B cell (primary cell): Measurements from ENCODE around the gene SPDYE3. TPM values are rescaled to one million over a fixed set of nuclear protein-coding genes. Genes with fewer than 3 reads are reported as not detected.

Experiments used
- ATAC-seq: fragments of 200-7000 bp; cut with Tn5 transposase; one replicate; pipeline ENCODE4 v1.10.0; 2021; ENCODE audit warnings: low read depth, mild to moderate bottlenecking, moderate number of reproducible peaks, moderate library complexity
- CTCF ChIA-PET: fragments of 350-600 bp; sonication (Branson Sonifier 250); formaldehyde crosslinking; loops from one replicate; lab custom pipeline; 2021; ENCODE audit warnings: antibody characterized with exemption, inconsistent platforms; lab: Charles Lee
- POLR2A ChIA-PET: fragments of 350-600 bp; sonication (Branson Sonifier 250); formaldehyde crosslinking; loops from one replicate; lab custom pipeline; 2021; ENCODE audit warnings: antibody characterized with exemption; lab: Charles Lee
- DNase-seq: peaks from one replicate; pipeline ENCODE4 v3.0.0; 2013
- H2AFZ ChIP-seq: 2 replicates; pipeline ENCODE4 v1.6.1; 2012; ENCODE audit warnings: mild to moderate bottlenecking, low read depth, low read length; ENCODE audit not compliant: insufficient read depth, poor library complexity, severe bottlenecking
- H3K27ac ChIP-seq, 2 donors: 1 replicate in 1 of 2; 2 replicates in 1 of 2; pipeline ENCODE4 v1.5.1; 2012 to 2013; ENCODE audit warnings: low read length in 2 of 2, mild to moderate bottlenecking in 2 of 2, moderate library complexity in 1 of 2
- H3K27me3 ChIP-seq, 4 experiments: fragments of 200-600 bp in 1 of 4; sonication (generic) in 1 of 4; replicated peaks in 1 of 4; 1 replicate in 2 of 4; 2 replicates in 2 of 4; pipeline versions ENCODE4 v1.6.1 to v1.7.0; 2013 to 2016; ENCODE audit warnings: low read length in 3 of 4, mild to moderate bottlenecking in 2 of 4, mixed read lengths in 1 of 4, moderate library complexity in 1 of 4; ENCODE audit not compliant: insufficient read depth in 4 of 4, control insufficient read depth in 3 of 4; ENCODE audit errors: control extremely low read depth in 1 of 4
- H3K36me3 ChIP-seq, 2 experiments: replicated peaks in 1 of 2; 1 replicate in 1 of 2; 2 replicates in 1 of 2; pipeline versions ENCODE4 v1.6.1 to v1.7.1; 2013; ENCODE audit warnings: low read length in 1 of 2; ENCODE audit not compliant: insufficient read depth in 2 of 2, control insufficient read depth in 1 of 2; ENCODE audit errors: control extremely low read depth in 1 of 2, extremely low read depth in 1 of 2
- H3K4me1 ChIP-seq, 2 donors: fragments of 200-600 bp in 1 of 2; sonication (generic) in 1 of 2; 1 replicate in 1 of 2; 2 replicates in 1 of 2; pipeline versions ENCODE4 v1.5.1 to v1.6.1; 2013 to 2017; ENCODE audit warnings: low read length in 2 of 2; ENCODE audit not compliant: control insufficient read depth in 2 of 2, insufficient read depth in 2 of 2
- H3K4me2 ChIP-seq: replicated peaks from 2 replicates; pipeline ENCODE3; 2012; ENCODE audit warnings: mild to moderate bottlenecking, low read depth, low read length; ENCODE audit not compliant: poor library complexity, severe bottlenecking
- H3K4me3 ChIP-seq, 5 experiments: fragments of 200-600 bp in 1 of 5; sonication (generic) in 1 of 5; 1 replicate in 3 of 5; 2 replicates in 2 of 5; pipeline versions ENCODE4 v1.5.1 to v1.7.0; 2011 to 2016; ENCODE audit warnings: low read length in 4 of 5, mild to moderate bottlenecking in 4 of 5, low read depth in 2 of 5, control low read depth in 1 of 5, moderate library complexity in 1 of 5; ENCODE audit not compliant: insufficient read depth in 1 of 5; ENCODE audit errors: control extremely low read depth in 1 of 5, extremely low read depth in 1 of 5
- H3K79me2 ChIP-seq: fragments of 200-600 bp; sonication (generic); one replicate; pipeline ENCODE4 v1.6.0; 2016; ENCODE audit warnings: low read length; ENCODE audit not compliant: control insufficient read depth, insufficient read depth
- H3K9ac ChIP-seq: fragments of 200-600 bp; sonication (generic); 2 replicates; pipeline ENCODE4 v1.6.1; 2017; ENCODE audit warnings: mild to moderate bottlenecking, low read length, moderate library complexity
- H3K9me3 ChIP-seq, 3 donors: one replicate each; pipeline versions ENCODE4 v1.6.1 to v1.7.1; 2013; ENCODE audit warnings: low read length in 2 of 3; ENCODE audit not compliant: control insufficient read depth in 2 of 3, insufficient read depth in 1 of 3; ENCODE audit errors: control extremely low read depth in 1 of 3
- H4K20me1 ChIP-seq: 2 replicates; pipeline ENCODE4 v1.6.0; 2012; ENCODE audit warnings: mild to moderate bottlenecking, low read length; ENCODE audit not compliant: insufficient read depth, control insufficient read depth, poor library complexity, severe bottlenecking
- H3K27ac Mint-ChIP-seq: one replicate; pipeline ENCODE4 v1.8.0; 2021; ENCODE audit warnings: mixed read lengths
- H3K27me3 Mint-ChIP-seq: one replicate; pipeline ENCODE4 v1.8.0; 2021; ENCODE audit warnings: mixed read lengths
- H3K4me1 Mint-ChIP-seq: one replicate; pipeline ENCODE4 v1.8.0; 2021; ENCODE audit warnings: mixed read lengths
- H3K4me3 Mint-ChIP-seq: one replicate; pipeline ENCODE4 v1.8.0; 2021; ENCODE audit warnings: mixed read lengths
- H3K9me3 Mint-ChIP-seq: one replicate; pipeline ENCODE4 v1.8.0; 2022; ENCODE audit warnings: mixed read lengths; ENCODE audit not compliant: insufficient read depth
- EZH2 ChIP-seq: IDR thresholded peaks from 2 replicates; pipeline ENCODE4 v1.6.1; 2012; ENCODE audit warnings: borderline replicate concordance, low read depth, mild to moderate bottlenecking, moderate library complexity, low read length; ENCODE audit not compliant: insufficient read depth, poor library complexity, severe bottlenecking
- WGBS: methylation state at CpG from one replicate; pipeline ENCODE4 v1.1.5; 2013; ENCODE audit warnings: missing lambda C conversion rate; ENCODE audit not compliant: insufficient coverage; 5-methylcytosine and 5-hydroxymethylcytosine counted together
- intact Hi-C: fragments of 100-400 bp; cut with micrococcal nuclease; formaldehyde crosslinking; loops from one replicate; pipeline ENCODE4 v1.10.0; 2022
- polyA plus RNA-seq: library from polyadenylated mRNA; depleted of rRNA; stranded (reverse); fragments of >200 nt; gene quantifications from 2 replicates; pipeline ENCODE4 v1.2.3, GENCODE V29; 2012
- total RNA-seq, 2 donors: library from RNA; stranded (reverse); fragments of 120-200 nt in 1 of 2; gene quantifications; 1 replicate in 1 of 2; 2 replicates in 1 of 2; pipeline versions ENCODE4 v1.2.3 to v1.2.4, GENCODE V29; 2013 to 2022
- TF ChIP-seq, protein P1 (sequence below): fragments of 200-600 bp; IDR thresholded peaks from one replicate; pipeline ENCODE4 v1.8.0; 2022; ENCODE audit warnings: antibody characterized with exemption, mild to moderate bottlenecking

SPDYE3 gene
- total and polyA plus RNA-seq, 2 donors (not counting 1 experiment from before 2014, with no cell fraction given) = not detected

DNA sequence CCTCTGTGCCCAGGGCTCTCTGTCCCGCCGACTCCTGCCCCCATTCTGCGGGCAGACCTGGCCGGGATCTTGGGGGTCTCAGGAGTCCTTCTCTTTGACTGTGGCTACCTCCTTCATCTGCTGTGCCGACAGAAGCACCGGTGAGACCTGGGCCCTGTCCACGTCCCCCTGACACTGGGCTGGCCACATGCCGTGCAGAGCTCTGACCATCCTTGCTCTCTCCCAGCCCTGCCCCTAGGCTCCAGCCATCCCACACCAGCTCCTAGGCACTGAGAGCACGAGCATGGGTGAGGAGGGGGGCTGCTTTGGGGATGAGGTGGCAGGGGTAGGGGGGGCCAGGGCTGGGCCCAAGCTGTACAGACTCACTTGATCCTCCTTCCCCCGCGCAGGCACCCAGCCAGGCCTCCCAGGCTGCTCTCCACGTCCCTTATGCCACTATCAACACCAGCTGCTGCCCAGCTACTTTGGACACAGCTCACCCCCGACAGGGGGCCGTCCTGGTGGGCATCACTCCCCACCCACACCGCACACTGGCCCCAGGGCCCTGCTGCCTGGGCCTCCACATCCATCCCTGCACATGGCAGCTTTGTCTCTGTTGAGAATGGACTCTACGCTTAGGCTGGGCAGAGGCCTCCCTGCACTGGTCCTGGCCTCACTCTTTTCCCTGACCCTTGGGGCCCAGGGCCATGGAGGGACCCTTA lies 45.6 kb downstream of the SPDYE3 start:
- Mint-ChIP-seq H3K27ac (no peak overlapping the region), H3K4me1 (peaks cover 7% of the 10 kb centered on the region), H3K9me3 (no peaks in the 10 kb centered on the region), H3K27me3 (no peaks in the 10 kb centered on the region), H3K4me3 (no peak overlapping the region)
- POLR2A ChIA-PET = interaction anchor here (0.7 kb wide), 1 partner anchor 84 kb away, joined by 3 read pairs; no protein-coding TSS in a partner anchor
- H3K79me2 ChIP-seq = peaks cover 41% of the 10 kb centered on the region
- CTCF ChIA-PET = interaction anchor here (0.9 kb wide), 1 partner anchor 55 kb away, joined by 3 read pairs; no protein-coding TSS in a partner anchor
- no peak overlapping the region for H3K4me2 ChIP-seq
- WGBS = 100% methylated on average over 13 of the region's 16 CpGs
- no peak overlapping the region for H3K27ac ChIP-seq
- H3K4me3 ChIP-seq = no peak overlapping the region
- intact Hi-C loops = no loop called here
- no peak for DNase-seq
- no peak overlapping the region for H3K9ac ChIP-seq
- no peaks in the 10 kb centered on the region for H3K27me3 ChIP-seq
- peaks cover 4 to 76% of the 10 kb centered on the region in 2 experiments for H3K36me3 ChIP-seq
- peaks cover 2 to 23% of the 10 kb centered on the region in 2 donors for H3K4me1 ChIP-seq
- TF ChIP-seq EZH2 = no peak
- TF ChIP-seq, protein P1, sequence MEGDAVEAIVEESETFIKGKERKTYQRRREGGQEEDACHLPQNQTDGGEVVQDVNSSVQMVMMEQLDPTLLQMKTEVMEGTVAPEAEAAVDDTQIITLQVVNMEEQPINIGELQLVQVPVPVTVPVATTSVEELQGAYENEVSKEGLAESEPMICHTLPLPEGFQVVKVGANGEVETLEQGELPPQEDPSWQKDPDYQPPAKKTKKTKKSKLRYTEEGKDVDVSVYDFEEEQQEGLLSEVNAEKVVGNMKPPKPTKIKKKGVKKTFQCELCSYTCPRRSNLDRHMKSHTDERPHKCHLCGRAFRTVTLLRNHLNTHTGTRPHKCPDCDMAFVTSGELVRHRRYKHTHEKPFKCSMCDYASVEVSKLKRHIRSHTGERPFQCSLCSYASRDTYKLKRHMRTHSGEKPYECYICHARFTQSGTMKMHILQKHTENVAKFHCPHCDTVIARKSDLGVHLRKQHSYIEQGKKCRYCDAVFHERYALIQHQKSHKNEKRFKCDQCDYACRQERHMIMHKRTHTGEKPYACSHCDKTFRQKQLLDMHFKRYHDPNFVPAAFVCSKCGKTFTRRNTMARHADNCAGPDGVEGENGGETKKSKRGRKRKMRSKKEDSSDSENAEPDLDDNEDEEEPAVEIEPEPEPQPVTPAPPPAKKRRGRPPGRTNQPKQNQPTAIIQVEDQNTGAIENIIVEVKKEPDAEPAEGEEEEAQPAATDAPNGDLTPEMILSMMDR = no peak
- no peaks in the 10 kb centered on the region for H4K20me1 ChIP-seq
- no peak overlapping the region for H2AFZ ChIP-seq
- no peaks in the 10 kb centered on the region for H3K9me3 ChIP-seq
- ATAC-seq = no peak

DNA sequence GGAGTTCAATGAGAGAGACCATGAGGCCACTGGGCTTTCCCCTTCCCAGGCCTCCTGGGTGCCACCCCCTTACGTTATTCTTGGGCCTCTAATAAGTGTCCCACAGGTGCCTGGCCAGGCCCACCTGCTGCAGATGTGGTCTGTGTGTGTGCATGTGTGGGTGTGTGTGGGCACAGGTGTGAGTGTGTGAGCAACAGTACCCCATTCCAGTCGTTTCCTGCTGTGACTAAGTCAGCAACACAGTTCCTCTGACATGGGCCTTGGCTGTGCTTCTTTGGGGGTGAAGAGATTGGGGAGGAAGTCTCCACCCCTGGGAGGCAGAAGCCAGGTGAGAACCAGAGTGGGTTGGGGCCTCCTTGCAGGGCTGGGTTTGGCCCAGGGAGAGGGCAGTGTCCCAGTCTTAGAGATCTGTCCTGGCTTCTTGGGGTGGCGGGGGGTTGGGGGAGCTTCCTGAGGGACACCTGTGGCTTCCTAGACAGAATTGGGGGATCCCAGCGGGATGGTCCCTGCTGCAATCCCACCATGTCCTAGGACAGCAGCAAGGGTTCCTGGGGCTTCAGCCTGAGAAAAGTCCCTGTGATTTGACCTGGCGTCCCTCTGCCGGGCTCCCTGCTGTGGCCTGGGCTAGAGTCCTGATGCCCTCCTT lies 46.3 kb downstream of the SPDYE3 start:
- intact Hi-C loops = no loop called here
- Histone ChIP-seq H3K36me3 (peaks cover 1 to 75% of the 10 kb centered on the region in 2 experiments), H3K4me3 (no peak overlapping the region), H4K20me1 (no peaks in the 10 kb centered on the region), H3K9ac (no peak overlapping the region), H3K79me2 (peaks cover 37% of the 10 kb centered on the region), H3K4me2 (no peak overlapping the region), H2AFZ (no peak overlapping the region), H3K27me3 (no peaks in the 10 kb centered on the region), H3K9me3 (no peaks in the 10 kb centered on the region), H3K4me1 (peaks cover 8 to 30% of the 10 kb centered on the region in 2 donors), H3K27ac (no peak overlapping the region)
- Mint-ChIP-seq H3K9me3 (no peaks in the 10 kb centered on the region), H3K4me3 (no peak overlapping the region), H3K27ac (peak overlapping the region; percentile 26), H3K27me3 (no peaks in the 10 kb centered on the region), H3K4me1 (peaks cover 14% of the 10 kb centered on the region)
- no peak for TF ChIP-seq EZH2
- TF ChIP-seq, protein P1 = no peak
- ATAC-seq (no peak), DNase-seq (no peak)
- ChIA-PET POLR2A (no interaction called here), CTCF (interaction anchor here (0.7 to 1.0 kb wide), 4 partner anchors 54 to 221 kb away, joined by 3 to 4 read pairs (median 3); no protein-coding TSS in a partner anchor)
- WGBS = 84% methylated on average over 5 of the region's 6 CpGs
